K562 (cell line): Measurements from ENCODE around the gene RELA. TPM values are rescaled to one million over a fixed set of nuclear protein-coding genes. Genes with fewer than 3 reads are reported as not detected.

ENCODE experiments used
- ARNT ChIP-seq, 2 experiments: fragments of 450-650 bp; IDR thresholded peaks; 2 replicates each; pipeline ENCODE4 v1.6.1; 2016; ENCODE audit warnings: mild to moderate bottlenecking in 1 of 2
- ASH1L ChIP-seq: fragments of 450-650 bp; IDR thresholded peaks from 2 replicates; pipeline ENCODE4 v1.6.1; 2018; ENCODE audit warnings: borderline replicate concordance, mild to moderate bottlenecking, low read depth; ENCODE audit not compliant: partially characterized antibody
- DIDO1 ChIP-seq: fragments of 450-650 bp; IDR thresholded peaks from 2 replicates; pipeline ENCODE4 v1.6.1; 2016; ENCODE audit warnings: low read depth, missing biosample characterization, missing genetic modification characterization
- ELF1 ChIP-seq: fragments of 200-800 bp; sonication (Bioruptor generic); IDR thresholded peaks from 2 replicates; pipeline ENCODE4 v1.6.1; 2016; ENCODE audit warnings: missing genetic modification characterization, missing compliant biosample characterization
- ETV6 ChIP-seq, 3 experiments: fragments of 150-350 bp in 1 of 3; sonication (generic) in 1 of 3; formaldehyde crosslinking in 1 of 3; IDR thresholded peaks; 2 replicates each; pipeline versions ENCODE4 v1.6.1 to v1.8.0; 2014 to 2022; ENCODE audit warnings: borderline replicate concordance in 2 of 3, low read depth in 2 of 3, antibody characterized with exemption in 1 of 3, low read length in 1 of 3, mild to moderate bottlenecking in 1 of 3, missing genetic modification reagents in 1 of 3
- FOXJ2 ChIP-seq: fragments of 200-800 bp; sonication (Bioruptor generic); IDR thresholded peaks from 2 replicates; pipeline ENCODE4 v1.6.1; 2016; ENCODE audit warnings: missing genetic modification characterization, missing compliant biosample characterization
- HCFC1 ChIP-seq: IDR thresholded peaks from 2 replicates; pipeline ENCODE4 v1.6.1; 2012; ENCODE audit warnings: low read depth, low read length, improper control_type of control experiment
- HNRNPH1 ChIP-seq: fragments of 200-400 bp; formaldehyde crosslinking; optimal IDR thresholded peaks from 2 replicates; pipeline ENCODE3; 2017; ENCODE audit warnings: low read depth, mild to moderate bottlenecking, low read length, moderate library complexity
- MTF1 ChIP-seq: fragments of 250-450 bp; sonication (Bioruptor Pico); IDR thresholded peaks from 2 replicates; pipeline ENCODE4 v1.9.0; 2021; ENCODE audit warnings: moderate library complexity, mild to moderate bottlenecking, inconsistent platforms, borderline replicate concordance
- NFIX ChIP-seq: fragments of 250-450 bp; sonication (Bioruptor Pico); IDR thresholded peaks from 2 replicates; pipeline ENCODE4 v1.4.0; 2020; ENCODE audit warnings: low read depth, mild to moderate bottlenecking, moderate library complexity
- RBM25 ChIP-seq: fragments of 200-400 bp; formaldehyde crosslinking; IDR thresholded peaks from 2 replicates; pipeline ENCODE4 v1.6.1; 2018; ENCODE audit warnings: low read length, low read depth, moderate library complexity; ENCODE audit not compliant: severe bottlenecking
- SPI1 ChIP-seq: IDR thresholded peaks from 2 replicates; pipeline ENCODE4 v1.6.1; 2011; ENCODE audit warnings: low read depth, low read length, control low read depth, borderline replicate concordance
- SRSF1 ChIP-seq: fragments of 200-400 bp; formaldehyde crosslinking; IDR thresholded peaks from 2 replicates; pipeline ENCODE4 v1.6.1; 2017; ENCODE audit warnings: mild to moderate bottlenecking, low read depth, low read length, moderate library complexity
- TAL1 ChIP-seq: fragments of 450-650 bp; IDR thresholded peaks from 2 replicates; pipeline ENCODE4 v1.6.1; 2016; ENCODE audit warnings: mild to moderate bottlenecking
- ZFP36 ChIP-seq: fragments of 150-350 bp; IDR thresholded peaks from 2 replicates; pipeline ENCODE4 v1.6.1; 2018; ENCODE audit warnings: low read length, low read depth; ENCODE audit not compliant: partially characterized antibody
- ZNF184 ChIP-seq: sonication (generic); formaldehyde crosslinking; IDR thresholded peaks from 2 replicates; pipeline ENCODE4 v1.5.0; 2020; ENCODE audit warnings: missing genetic modification reagents
- ZNF586 ChIP-seq: fragments of 450-650 bp; formaldehyde crosslinking; conservative IDR thresholded peaks from 2 replicates; pipeline ENCODE4 v1.4.0; 2020; ENCODE audit warnings: mild to moderate bottlenecking, moderate library complexity
- polyA plus RNA-seq, 8 experiments: library from polyadenylated mRNA; depleted of rRNA in 4 of 8; stranded (reverse) in 5 of 8; unstranded in 3 of 8; fragments of >200 nt; fragmentation: Nextera tagmentation in 2 of 8; fragmentation: Illumina TruSeq in 1 of 8; extraction: Ambion mirVana in 2 of 8; extraction: Trizol in 1 of 8; gene quantifications; 2 replicates each; pipeline versions ENCODE4 v1.2.1 to v1.2.3, GENCODE V29; 2011 to 2014; ENCODE audit warnings: inconsistent platforms in 1 of 8, missing spikeins in 1 of 8
- total RNA-seq, 7 experiments: library from RNA; depleted of rRNA in 6 of 7; stranded (reverse); fragments of >200 nt in 6 of 7; fragmentation: Illumina TruSeq in 2 of 7; extraction: Trizol in 2 of 7; gene quantifications; 2 replicates each; pipeline versions ENCODE4 v1.2.1 to v1.2.3, GENCODE V29; 2011 to 2021; ENCODE audit warnings: low replicate concordance in 1 of 7
- TF ChIP-seq, protein P1 (sequence below): sonication (generic); IDR thresholded peaks from 2 replicates; pipeline ENCODE4 v1.6.1; 2016
- TF ChIP-seq, protein P2 (sequence below): fragments of 200-400 bp; formaldehyde crosslinking; IDR thresholded peaks from 2 replicates; pipeline ENCODE4 v1.6.1; 2017; ENCODE audit warnings: mild to moderate bottlenecking, low read depth, low read length, moderate library complexity
- TF ChIP-seq, protein P3 (sequence below): fragments of 450-650 bp; IDR thresholded peaks from 2 replicates; pipeline ENCODE4 v1.6.1; 2016
- TF ChIP-seq, protein P4 (sequence below), 2 experiments: fragments of 450-650 bp; conservative IDR thresholded peaks; 2 replicates each; pipeline ENCODE4 v1.6.1; 2017; ENCODE audit warnings: mild to moderate bottlenecking in 2 of 2, moderate library complexity in 2 of 2

Gene RELA
- total and polyA plus RNA-seq, 9 of the 15 experiments (the other 6 are each of a cell fraction or from before 2014, with no cell fraction given), result 6.0 to 67.4 (median 20.6) TPM

DNA sequence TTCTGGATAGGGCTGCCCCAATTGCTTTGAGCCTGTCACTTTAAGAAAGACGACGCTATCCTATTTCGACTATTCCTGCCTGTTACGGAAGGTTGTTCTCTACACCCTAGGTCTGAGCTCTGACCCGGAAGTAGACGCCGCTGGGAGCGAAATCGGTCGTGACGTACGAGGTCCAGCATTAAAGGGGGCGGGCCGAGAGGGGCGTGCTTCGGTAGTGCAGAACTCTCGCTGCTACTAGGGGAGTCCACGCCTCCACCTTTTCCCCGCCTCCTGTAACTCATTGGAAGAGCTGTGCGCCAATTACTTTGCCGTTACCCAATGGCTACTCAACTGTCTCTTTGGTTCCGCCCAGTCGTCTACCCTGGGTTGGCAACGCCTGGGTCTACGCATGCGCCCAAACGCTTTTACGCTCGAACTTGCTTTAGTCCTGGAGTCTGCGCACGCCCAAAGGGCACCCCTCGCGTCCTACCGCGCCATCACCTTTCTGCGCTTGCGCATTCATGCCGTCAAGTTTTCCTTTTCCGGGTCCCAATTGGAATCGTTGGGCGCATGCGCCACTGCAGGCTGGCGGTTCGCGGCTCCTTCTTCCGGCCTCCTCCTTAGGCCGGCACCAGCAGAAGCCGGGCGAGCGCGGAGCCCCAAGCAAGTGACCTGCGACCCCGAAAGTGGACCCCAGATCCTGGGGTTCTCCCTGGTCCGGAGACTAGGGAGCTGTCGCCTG lies 47.3 kb downstream of the RELA start, which contains the start of gene PCNX3 (continued):
- TF ChIP-seq, protein P1, sequence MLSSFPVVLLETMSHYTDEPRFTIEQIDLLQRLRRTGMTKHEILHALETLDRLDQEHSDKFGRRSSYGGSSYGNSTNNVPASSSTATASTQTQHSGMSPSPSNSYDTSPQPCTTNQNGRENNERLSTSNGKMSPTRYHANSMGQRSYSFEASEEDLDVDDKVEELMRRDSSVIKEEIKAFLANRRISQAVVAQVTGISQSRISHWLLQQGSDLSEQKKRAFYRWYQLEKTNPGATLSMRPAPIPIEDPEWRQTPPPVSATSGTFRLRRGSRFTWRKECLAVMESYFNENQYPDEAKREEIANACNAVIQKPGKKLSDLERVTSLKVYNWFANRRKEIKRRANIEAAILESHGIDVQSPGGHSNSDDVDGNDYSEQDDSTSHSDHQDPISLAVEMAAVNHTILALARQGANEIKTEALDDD, result no peak
- TF ChIP-seq TAL1, result no peak
- peak; percentile 75 for TF ChIP-seq DIDO1 (tag)
- no peak for TF ChIP-seq MTF1 (CRISPR knock-in tag)
- no peak for TF ChIP-seq ZFP36
- no peak for TF ChIP-seq HNRNPH1
- no peak for TF ChIP-seq FOXJ2 (tag)
- no peak for TF ChIP-seq ZNF184
- no peak for TF ChIP-seq NFIX (CRISPR knock-in tag)
- TF ChIP-seq, protein P2, sequence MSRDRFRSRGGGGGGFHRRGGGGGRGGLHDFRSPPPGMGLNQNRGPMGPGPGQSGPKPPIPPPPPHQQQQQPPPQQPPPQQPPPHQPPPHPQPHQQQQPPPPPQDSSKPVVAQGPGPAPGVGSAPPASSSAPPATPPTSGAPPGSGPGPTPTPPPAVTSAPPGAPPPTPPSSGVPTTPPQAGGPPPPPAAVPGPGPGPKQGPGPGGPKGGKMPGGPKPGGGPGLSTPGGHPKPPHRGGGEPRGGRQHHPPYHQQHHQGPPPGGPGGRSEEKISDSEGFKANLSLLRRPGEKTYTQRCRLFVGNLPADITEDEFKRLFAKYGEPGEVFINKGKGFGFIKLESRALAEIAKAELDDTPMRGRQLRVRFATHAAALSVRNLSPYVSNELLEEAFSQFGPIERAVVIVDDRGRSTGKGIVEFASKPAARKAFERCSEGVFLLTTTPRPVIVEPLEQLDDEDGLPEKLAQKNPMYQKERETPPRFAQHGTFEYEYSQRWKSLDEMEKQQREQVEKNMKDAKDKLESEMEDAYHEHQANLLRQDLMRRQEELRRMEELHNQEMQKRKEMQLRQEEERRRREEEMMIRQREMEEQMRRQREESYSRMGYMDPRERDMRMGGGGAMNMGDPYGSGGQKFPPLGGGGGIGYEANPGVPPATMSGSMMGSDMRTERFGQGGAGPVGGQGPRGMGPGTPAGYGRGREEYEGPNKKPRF, result no peak
- TF ChIP-seq SRSF1, result no peak
- no peak for TF ChIP-seq ETV6 (IDR thresholded peaks at IDR 0.05; ENCODE audit: borderline replicate concordance in 1 of 2, low read depth in 2 of 2, low read length in 1 of 2)
- no peak for TF ChIP-seq ETV6 (CRISPR knock-in tag; IDR thresholded peaks at IDR 0.05; ENCODE audit: borderline replicate concordance)
- TF ChIP-seq ZNF586 (CRISPR knock-in tag), result no peak
- peak; percentile 94 for TF ChIP-seq RBM25
- no peak for TF ChIP-seq SPI1
- TF ChIP-seq HCFC1, result peak; percentile 88
- TF ChIP-seq, protein P3, sequence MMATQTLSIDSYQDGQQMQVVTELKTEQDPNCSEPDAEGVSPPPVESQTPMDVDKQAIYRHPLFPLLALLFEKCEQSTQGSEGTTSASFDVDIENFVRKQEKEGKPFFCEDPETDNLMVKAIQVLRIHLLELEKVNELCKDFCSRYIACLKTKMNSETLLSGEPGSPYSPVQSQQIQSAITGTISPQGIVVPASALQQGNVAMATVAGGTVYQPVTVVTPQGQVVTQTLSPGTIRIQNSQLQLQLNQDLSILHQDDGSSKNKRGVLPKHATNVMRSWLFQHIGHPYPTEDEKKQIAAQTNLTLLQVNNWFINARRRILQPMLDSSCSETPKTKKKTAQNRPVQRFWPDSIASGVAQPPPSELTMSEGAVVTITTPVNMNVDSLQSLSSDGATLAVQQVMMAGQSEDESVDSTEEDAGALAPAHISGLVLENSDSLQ, result peak; percentile 100
- TF ChIP-seq, protein P4, sequence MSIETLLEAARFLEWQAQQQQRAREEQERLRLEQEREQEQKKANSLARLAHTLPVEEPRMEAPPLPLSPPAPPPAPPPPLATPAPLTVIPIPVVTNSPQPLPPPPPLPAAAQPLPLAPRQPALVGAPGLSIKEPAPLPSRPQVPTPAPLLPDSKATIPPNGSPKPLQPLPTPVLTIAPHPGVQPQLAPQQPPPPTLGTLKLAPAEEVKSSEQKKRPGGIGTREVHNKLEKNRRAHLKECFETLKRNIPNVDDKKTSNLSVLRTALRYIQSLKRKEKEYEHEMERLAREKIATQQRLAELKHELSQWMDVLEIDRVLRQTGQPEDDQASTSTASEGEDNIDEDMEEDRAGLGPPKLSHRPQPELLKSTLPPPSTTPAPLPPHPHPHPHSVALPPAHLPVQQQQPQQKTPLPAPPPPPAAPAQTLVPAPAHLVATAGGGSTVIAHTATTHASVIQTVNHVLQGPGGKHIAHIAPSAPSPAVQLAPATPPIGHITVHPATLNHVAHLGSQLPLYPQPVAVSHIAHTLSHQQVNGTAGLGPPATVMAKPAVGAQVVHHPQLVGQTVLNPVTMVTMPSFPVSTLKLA (conservative IDR thresholded peaks at IDR 0.05), result peak; percentile 78 to 87
- peak; percentile 92 for TF ChIP-seq ASH1L
- peak; percentile 96 for TF ChIP-seq ELF1 (tag)
- no peak; a peak in 1 of 4 replicates for TF ChIP-seq ARNT (IDR thresholded peaks at IDR 0.05)
